ENCODE results near the gene EDAR. TPM values are rescaled to one million over a fixed set of nuclear protein-coding genes. Genes with fewer than 3 reads are reported as not detected.

The EDAR gene
- total RNA-seq, 2 experiments from 2014 or later: not detected

DNA sequence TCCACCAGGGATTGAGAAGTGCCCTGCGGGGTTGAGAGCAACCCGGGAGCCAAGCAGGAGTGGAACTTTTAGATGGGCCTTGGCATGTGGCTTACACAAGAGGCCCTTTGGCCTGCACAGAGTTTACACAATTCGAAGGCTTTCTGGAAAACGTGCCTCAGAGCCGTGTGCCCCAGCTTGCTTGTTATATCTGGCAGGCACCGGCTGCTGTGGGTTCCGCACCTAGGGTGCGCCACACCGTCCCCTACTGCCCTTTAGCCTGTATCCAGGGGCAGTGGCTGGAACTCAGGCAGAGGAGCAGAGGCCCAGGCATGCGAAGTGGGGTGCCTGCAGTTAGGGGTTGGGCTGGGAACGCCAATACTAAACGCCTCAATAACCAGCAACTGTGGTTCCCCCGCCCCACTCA lies 32.9 kb upstream of the EDAR start:
- no peak overlapping the region for H3K4me3 Mint-ChIP-seq
- DNase-seq (no peak), ATAC-seq (no peak)
- CTCF ChIA-PET: no interaction called here
- no peaks in the 10 kb centered on the region for H3K9me3 Mint-ChIP-seq (ENCODE audit: insufficient read depth)
- H3K4me1 Mint-ChIP-seq (ENCODE audit: low read depth): peaks cover 6% of the 10 kb centered on the region
- H3K36me3 Mint-ChIP-seq (ENCODE audit: low read depth): no peaks in the 10 kb centered on the region
- POLR2A ChIA-PET: no interaction called here
- peaks cover 5% of the 10 kb centered on the region for H3K27me3 Mint-ChIP-seq (ENCODE audit: low read depth)
- no peak overlapping the region for H3K27ac Mint-ChIP-seq

DNA sequence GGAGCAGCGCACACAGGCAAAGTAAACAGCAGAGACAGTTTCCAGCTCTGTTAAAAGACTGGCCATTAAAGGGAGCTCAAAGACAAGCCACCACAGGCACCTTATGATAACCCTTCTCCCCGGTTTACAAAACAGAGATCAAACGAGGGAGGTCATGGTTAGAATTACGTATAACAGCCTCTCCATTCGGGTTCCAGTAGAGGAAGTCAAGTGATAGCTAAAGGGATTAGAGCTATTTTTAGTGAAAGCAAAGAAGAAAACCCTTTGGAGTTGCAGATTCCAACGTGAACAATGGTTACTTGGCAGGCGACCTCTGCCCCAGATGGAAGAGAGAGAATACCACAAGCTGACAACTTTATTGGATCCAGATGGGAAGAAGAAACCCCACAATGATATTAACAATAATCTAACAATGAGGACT lies 31.2 kb upstream of the EDAR start:
- H3K9me3 Mint-ChIP-seq (ENCODE audit: insufficient read depth): no peaks in the 10 kb centered on the region
- no peak for DNase-seq

DNA sequence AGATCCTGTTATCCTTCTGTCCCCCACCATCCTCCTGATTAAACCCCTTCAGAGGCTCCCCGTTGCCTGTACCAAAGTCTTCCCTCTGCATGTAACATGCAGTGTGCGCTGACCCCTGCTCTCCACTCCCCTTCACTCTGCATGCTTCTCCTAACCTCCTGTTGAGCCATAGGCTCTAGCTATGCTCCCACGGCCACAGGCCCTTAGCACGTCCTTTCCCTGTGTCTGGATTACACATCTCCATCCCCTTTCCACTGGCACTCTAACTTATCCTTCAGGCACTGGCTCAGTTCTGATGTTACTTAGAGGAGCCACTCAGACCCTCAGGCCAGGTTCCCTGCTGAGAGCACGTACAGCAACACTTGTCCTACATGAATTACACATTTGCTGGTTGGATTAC lies 29.4 kb upstream of the EDAR start:
- CTCF ChIA-PET: no interaction called here
- Mint-ChIP-seq H3K27ac (no peak overlapping the region), H3K36me3 (ENCODE audit: low read depth) (no peaks in the 10 kb centered on the region), H3K4me1 (ENCODE audit: low read depth) (peaks cover 6% of the 10 kb centered on the region), H3K4me3 (no peak overlapping the region), H3K27me3 (ENCODE audit: low read depth) (peaks cover 5% of the 10 kb centered on the region), H3K9me3 (ENCODE audit: insufficient read depth) (no peaks in the 10 kb centered on the region)
- ATAC-seq (no peak), DNase-seq (no peak)
- POLR2A ChIA-PET: no interaction called here

More for the DNA sequence above, 31.2 kb upstream of the EDAR start:
- Mint-ChIP-seq H3K4me3 (no peak overlapping the region), H3K27ac (no peak overlapping the region), H3K4me1 (ENCODE audit: low read depth) (peaks cover 6% of the 10 kb centered on the region), H3K27me3 (ENCODE audit: low read depth) (peaks cover 5% of the 10 kb centered on the region), H3K36me3 (ENCODE audit: low read depth) (no peaks in the 10 kb centered on the region)
- CTCF ChIA-PET: interaction anchor here (0.8 to 1.5 kb wide), 7 partner anchors 11 to 45 kb away, joined by 3 to 12 read pairs (median 4); no protein-coding TSS in a partner anchor
- no peak for ATAC-seq
- POLR2A ChIA-PET: interaction anchor here (1.2 to 1.6 kb wide), 2 partner anchors 10 to 11 kb away, joined by 3 to 9 read pairs; no protein-coding TSS in a partner anchor

DNA sequence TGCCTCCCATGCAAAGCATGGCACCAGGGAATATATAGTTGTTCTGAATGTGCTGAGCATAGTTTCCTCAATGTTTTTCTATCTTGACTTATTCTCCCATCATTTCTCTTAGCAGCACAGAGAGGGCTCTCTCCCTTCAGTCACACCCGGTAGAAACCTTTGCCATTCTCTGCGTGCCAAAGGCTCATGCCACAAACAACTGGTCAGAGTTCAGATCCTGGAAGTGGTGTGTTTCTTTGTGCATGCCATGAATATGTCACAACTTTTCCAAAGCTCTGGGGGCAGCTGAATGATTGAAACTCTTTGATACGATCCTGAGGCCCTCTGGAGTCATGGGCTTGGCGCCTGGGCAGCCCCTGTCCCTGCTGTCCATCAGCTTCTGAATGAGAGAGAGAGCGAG lies 28.0 kb upstream of the EDAR start:
- Mint-ChIP-seq H3K9me3 (ENCODE audit: insufficient read depth) (no peaks in the 10 kb centered on the region), H3K27me3 (ENCODE audit: low read depth) (peaks cover 5% of the 10 kb centered on the region), H3K27ac (no peak overlapping the region), H3K36me3 (ENCODE audit: low read depth) (no peaks in the 10 kb centered on the region), H3K4me1 (ENCODE audit: low read depth) (peaks cover 6% of the 10 kb centered on the region), H3K4me3 (no peak overlapping the region)
- CTCF ChIA-PET: no interaction called here
- POLR2A ChIA-PET: no interaction called here
- no peak for ATAC-seq
- DNase-seq: no peak

DNA sequence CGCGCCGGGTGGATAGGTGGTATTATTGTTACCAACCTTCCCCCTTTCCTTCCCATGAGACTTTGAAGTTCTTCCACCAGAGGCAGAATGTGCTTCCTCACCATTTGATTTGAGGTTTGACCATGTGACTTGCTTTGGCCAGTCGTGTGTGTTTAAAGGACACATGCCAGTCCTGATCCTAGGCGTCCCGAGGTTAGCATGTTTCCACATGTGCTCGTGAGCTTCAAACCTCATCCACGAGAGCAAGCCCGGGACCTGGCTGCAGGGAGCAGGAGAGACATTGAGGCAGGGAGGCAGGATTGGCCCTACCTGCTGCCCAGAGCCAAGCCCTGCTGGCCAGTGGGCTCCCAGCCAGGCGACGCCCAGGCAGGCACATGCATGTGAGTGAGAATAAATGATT lies 27.4 kb upstream of the EDAR start:
- Mint-ChIP-seq H3K27ac (no peak overlapping the region), H3K36me3 (ENCODE audit: low read depth) (no peaks in the 10 kb centered on the region), H3K4me1 (ENCODE audit: low read depth) (peaks cover 6% of the 10 kb centered on the region), H3K4me3 (no peak overlapping the region), H3K27me3 (ENCODE audit: low read depth) (peaks cover 5% of the 10 kb centered on the region), H3K9me3 (ENCODE audit: insufficient read depth) (no peaks in the 10 kb centered on the region)
- ATAC-seq (no peak), DNase-seq (no peak)
- ChIA-PET POLR2A (no interaction called here), CTCF (no interaction called here)

DNA sequence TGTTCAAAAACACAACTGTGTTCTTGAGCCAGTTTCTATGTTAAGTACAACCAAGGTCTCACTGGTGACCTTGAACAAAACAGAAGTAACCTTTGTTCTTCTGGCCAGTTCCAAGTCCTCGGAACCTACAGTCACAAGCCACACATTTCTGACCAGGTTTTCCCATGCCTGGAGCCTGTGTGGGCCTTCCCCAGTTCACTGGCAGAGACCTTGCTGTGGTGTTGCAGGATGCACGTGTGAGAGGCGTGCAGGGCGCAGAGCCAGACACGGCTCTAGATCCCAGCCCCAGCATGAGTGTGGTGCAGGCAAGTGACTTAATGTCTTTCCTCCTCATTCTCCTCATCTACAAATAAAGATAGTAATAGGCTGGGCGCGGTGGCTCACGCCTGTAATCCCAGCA lies 25.5 kb upstream of the EDAR start:
- DNase-seq (no peak), ATAC-seq (no peak)
- Mint-ChIP-seq H3K36me3 (ENCODE audit: low read depth) (no peaks in the 10 kb centered on the region), H3K9me3 (ENCODE audit: insufficient read depth) (no peaks in the 10 kb centered on the region), H3K4me3 (no peak overlapping the region), H3K27ac (no peak overlapping the region), H3K27me3 (ENCODE audit: low read depth) (peaks cover 5% of the 10 kb centered on the region), H3K4me1 (ENCODE audit: low read depth) (no peaks in the 10 kb centered on the region)
- ChIA-PET POLR2A (no interaction called here), CTCF (no interaction called here)

DNA sequence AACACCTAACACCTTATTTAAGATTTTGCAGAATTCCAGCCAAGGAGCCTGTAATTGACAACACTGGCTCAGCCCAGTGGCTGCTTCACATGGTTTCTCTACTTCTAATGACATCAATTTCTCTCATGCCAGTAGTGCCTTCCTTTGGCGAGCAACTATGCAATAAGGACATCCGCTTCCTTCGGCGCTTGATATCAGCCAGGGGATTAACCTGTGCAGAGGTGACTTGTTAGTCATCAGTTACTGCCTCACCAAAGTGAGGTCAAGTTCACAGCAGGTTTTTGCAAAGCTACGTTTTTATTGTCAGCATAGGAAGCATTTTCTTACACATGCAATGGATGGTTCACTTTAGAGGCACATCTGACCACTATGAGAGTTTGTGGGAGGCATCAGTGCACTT lies 24.0 kb upstream of the EDAR start:
- H3K27ac Mint-ChIP-seq: no peak overlapping the region

DNA sequence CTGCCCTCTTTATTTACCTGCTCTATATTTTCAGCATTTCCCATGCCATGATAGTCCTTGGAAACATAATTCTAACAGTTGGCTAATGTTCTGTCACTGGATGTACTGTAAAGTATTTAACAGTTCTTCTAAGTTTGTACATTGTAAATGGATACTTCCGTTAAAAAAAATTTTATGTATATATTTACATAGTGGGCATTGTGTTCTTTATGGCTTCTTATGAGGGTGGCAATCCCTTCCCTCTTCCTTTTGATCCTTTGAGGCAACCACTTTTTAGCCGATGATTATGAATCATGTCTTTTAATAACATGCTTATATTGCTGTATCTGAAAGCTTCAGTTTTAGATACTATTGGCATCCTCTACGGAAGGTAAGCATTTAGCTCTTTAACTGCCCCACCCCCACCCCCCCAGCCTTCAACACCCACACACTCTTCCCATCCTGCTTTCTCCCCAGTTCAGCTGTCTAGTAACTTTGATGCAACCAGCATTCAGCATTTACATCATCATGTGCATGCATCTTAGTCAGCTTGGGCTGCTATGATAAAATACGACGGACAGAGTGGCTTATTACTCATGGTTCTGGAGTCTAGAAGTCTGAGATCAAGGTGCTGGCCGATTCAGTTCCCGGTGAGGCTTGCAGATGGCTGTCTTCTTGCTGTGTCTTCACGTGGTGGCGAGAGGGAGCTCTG lies 21.0 kb upstream of the EDAR start:
- POLR2A ChIA-PET: interaction anchor here (1.1 kb wide), 1 partner anchor 10 kb away, joined by 3 read pairs; no protein-coding TSS in a partner anchor
- H3K27ac Mint-ChIP-seq: no peak overlapping the region
- H3K4me1 Mint-ChIP-seq (ENCODE audit: low read depth): no peaks in the 10 kb centered on the region
- no peaks in the 10 kb centered on the region for H3K27me3 Mint-ChIP-seq (ENCODE audit: low read depth)
- ATAC-seq (no peak), DNase-seq (no peak)
- H3K36me3 Mint-ChIP-seq (ENCODE audit: low read depth): no peaks in the 10 kb centered on the region
- CTCF ChIA-PET: no interaction called here
- no peak overlapping the region for H3K4me3 Mint-ChIP-seq
- H3K9me3 Mint-ChIP-seq (ENCODE audit: insufficient read depth): no peaks in the 10 kb centered on the region

More for the DNA sequence above, 24.0 kb upstream of the EDAR start:
- ChIA-PET POLR2A (no interaction called here), CTCF (no interaction called here)
- H3K9me3 Mint-ChIP-seq (ENCODE audit: insufficient read depth): no peaks in the 10 kb centered on the region
- H3K27me3 Mint-ChIP-seq (ENCODE audit: low read depth): no peaks in the 10 kb centered on the region
- ATAC-seq (no peak), DNase-seq (no peak)
- H3K4me3 Mint-ChIP-seq: no peak overlapping the region
- H3K36me3 Mint-ChIP-seq (ENCODE audit: low read depth): no peaks in the 10 kb centered on the region
- no peaks in the 10 kb centered on the region for H3K4me1 Mint-ChIP-seq (ENCODE audit: low read depth)

DNA sequence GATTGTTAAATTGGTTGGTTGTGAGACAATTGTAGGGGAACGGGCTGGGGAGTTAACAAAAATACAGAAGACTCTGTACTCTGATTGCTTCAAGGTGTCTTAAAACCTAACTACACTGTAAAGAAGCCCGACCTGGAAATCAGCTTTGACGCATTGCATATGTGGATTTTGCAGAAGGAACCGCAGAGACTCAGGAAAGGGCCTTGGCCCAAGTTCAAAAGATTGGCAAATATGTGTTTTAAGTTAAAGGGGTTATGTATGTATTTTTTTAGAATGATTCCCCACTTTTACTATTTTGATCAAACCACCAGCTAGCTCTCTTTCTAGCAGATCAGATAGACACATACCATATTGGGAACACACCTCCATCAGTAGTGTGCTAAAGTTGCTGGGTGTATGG lies 18.0 kb upstream of the EDAR start:
- DNase-seq (no peak), ATAC-seq (no peak)
- Mint-ChIP-seq H3K27ac (no peak overlapping the region), H3K4me1 (ENCODE audit: low read depth) (no peaks in the 10 kb centered on the region), H3K36me3 (ENCODE audit: low read depth) (no peaks in the 10 kb centered on the region), H3K9me3 (ENCODE audit: insufficient read depth) (no peaks in the 10 kb centered on the region), H3K27me3 (ENCODE audit: low read depth) (no peaks in the 10 kb centered on the region), H3K4me3 (no peak overlapping the region)
- CTCF ChIA-PET: interaction anchor here (0.8 to 1.6 kb wide), 2 partner anchors 13 kb away, joined by 3 to 4 read pairs; no protein-coding TSS in a partner anchor
- POLR2A ChIA-PET: no interaction called here

DNA sequence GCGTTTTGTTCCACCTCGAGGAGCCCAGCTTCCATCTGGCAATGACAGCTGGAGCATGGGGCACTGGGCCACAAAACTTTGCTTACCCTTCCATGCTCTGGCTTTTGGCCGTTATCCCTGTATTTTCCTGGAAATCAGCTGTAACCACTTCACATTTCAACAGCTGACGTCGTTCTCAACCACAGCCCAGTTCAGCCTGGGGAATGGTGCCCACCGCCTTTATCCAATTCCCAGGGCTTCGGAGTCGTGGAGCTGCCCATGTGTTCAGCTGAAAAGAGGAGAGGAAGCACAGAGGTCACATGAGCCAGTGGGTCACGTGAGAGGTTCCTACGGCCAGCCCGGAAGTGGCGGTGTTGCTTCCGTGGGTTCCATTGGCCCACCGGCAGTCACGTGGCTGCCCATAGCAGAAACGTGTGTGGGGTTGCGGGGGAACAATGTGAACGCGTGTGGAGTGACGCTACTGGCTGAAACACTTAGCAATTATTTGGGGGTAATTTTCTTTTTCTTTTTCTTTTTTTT lies 16.7 kb upstream of the EDAR start:
- H3K4me3 Mint-ChIP-seq: no peak overlapping the region
- no peaks in the 10 kb centered on the region for H3K36me3 Mint-ChIP-seq (ENCODE audit: low read depth)
- ChIA-PET CTCF (interaction anchor here (1.6 kb wide), 1 partner anchor 14 kb away, joined by 4 read pairs; no protein-coding TSS in a partner anchor), POLR2A (no interaction called here)
- peaks cover 6% of the 10 kb centered on the region for H3K4me1 Mint-ChIP-seq (ENCODE audit: low read depth)
- DNase-seq (no peak), ATAC-seq (no peak)
- H3K27ac Mint-ChIP-seq: no peak overlapping the region
- H3K27me3 Mint-ChIP-seq (ENCODE audit: low read depth): no peaks in the 10 kb centered on the region
- no peaks in the 10 kb centered on the region for H3K9me3 Mint-ChIP-seq (ENCODE audit: insufficient read depth)

DNA sequence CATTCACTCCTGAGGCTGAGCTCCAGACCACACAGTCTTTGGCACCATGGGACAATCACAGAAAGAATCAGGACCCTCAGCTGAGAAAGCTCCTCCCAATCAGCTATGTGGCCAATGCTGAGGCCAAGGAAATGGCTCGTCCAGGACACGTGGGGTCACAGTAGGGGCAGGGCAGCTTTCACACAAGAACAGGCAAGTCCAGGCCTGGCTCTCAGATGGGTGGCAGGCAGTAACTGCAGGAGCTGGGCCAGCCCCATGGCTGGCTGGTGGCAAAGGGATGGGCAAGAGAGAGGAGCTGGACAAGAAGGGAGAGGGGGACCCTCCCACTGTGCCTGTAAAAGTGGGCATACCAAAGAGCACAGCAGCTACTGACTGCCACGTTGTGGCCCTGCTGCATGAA lies 12.2 kb upstream of the EDAR start:
- POLR2A ChIA-PET: no interaction called here
- no peak overlapping the region for H3K27ac Mint-ChIP-seq

DNA sequence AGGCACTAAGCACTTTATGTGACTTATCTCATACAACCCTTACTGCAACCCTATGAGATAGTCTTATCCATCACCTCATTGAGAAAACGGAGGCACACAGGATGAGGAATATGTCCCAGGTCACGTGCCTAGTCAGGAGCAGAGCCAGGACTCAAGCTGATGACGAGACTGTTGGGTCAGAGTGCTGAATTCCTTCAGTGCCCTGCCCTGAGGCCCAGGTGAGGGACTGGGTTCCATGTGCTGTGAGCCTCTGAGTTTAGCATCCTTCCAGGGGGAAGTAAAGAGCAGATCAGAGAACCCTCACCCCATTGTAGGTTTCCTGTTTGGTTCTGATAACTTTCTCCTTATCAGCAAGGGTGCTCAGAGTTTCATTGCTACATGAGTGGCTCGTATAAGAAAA lies 11.7 kb upstream of the EDAR start:
- Mint-ChIP-seq H3K27me3 (ENCODE audit: low read depth) (no peaks in the 10 kb centered on the region), H3K9me3 (ENCODE audit: insufficient read depth) (no peaks in the 10 kb centered on the region), H3K4me1 (ENCODE audit: low read depth) (peaks cover 7% of the 10 kb centered on the region), H3K27ac (no peak overlapping the region), H3K36me3 (ENCODE audit: low read depth) (no peaks in the 10 kb centered on the region), H3K4me3 (no peak overlapping the region)
- POLR2A ChIA-PET: no interaction called here
- CTCF ChIA-PET: interaction anchor here (1.1 to 2.4 kb wide), 4 partner anchors 14 to 73 kb away, joined by 3 to 6 read pairs (median 4); no protein-coding TSS in a partner anchor
- ATAC-seq: no peak
- no peak for DNase-seq

More for the DNA sequence above, 12.2 kb upstream of the EDAR start:
- DNase-seq (no peak), ATAC-seq (no peak)
- CTCF ChIA-PET: interaction anchor here (0.8 to 2.4 kb wide), 7 partner anchors 10 to 145 kb away, joined by 3 to 6 read pairs (median 4); no protein-coding TSS in a partner anchor
- H3K4me1 Mint-ChIP-seq (ENCODE audit: low read depth): peaks cover 7% of the 10 kb centered on the region
- no peak overlapping the region for H3K4me3 Mint-ChIP-seq
- H3K9me3 Mint-ChIP-seq (ENCODE audit: insufficient read depth): no peaks in the 10 kb centered on the region
- H3K36me3 Mint-ChIP-seq (ENCODE audit: low read depth): no peaks in the 10 kb centered on the region
- no peaks in the 10 kb centered on the region for H3K27me3 Mint-ChIP-seq (ENCODE audit: low read depth)

Measured in activated CD8-positive, alpha-beta T cell treated with anti-CD3 and anti-CD28 coated beads, Interleukin-2, amount 10 ng/mL, durations not matched to agents 7 days and 5 days (primary cell).